Small intestine (tissue), 16 donors: ENCODE results near the gene RFXAP. TPM values are rescaled to one million over a fixed set of nuclear protein-coding genes. Genes with fewer than 3 reads are reported as not detected.

Source experiments
- DNase-seq, 2 donors: peaks; one replicate each; pipeline versions ENCODE4 v3.0.0 to v3.0.0-alpha.2; 2013
- FAIRE-seq: peaks from 2 replicates; lab custom pipeline; 2012; peaks lifted over from hg19 to GRCh38; lab: Jason Lieb, UNC
- H3K27ac ChIP-seq, 3 donors: one replicate each; pipeline ENCODE4 v1.5.1; 2013; ENCODE audit warnings: low read length in 2 of 3, mild to moderate bottlenecking in 2 of 3, control low read depth in 1 of 3, inconsistent platforms in 1 of 3, low read depth in 1 of 3, moderate library complexity in 1 of 3
- H3K27me3 ChIP-seq, 3 donors: one replicate each; pipeline ENCODE4 v1.6.1; 2013; ENCODE audit warnings: low read length in 3 of 3, inconsistent platforms in 1 of 3; ENCODE audit not compliant: control insufficient read depth in 3 of 3, insufficient read depth in 3 of 3
- H3K36me3 ChIP-seq, 3 donors: one replicate each; pipeline ENCODE4 v1.6.1; 2013; ENCODE audit warnings: low read length in 3 of 3, inconsistent platforms in 1 of 3, low read depth in 1 of 3, mild to moderate bottlenecking in 1 of 3, moderate library complexity in 1 of 3; ENCODE audit not compliant: control insufficient read depth in 3 of 3, insufficient read depth in 2 of 3
- H3K4me1 ChIP-seq, 3 donors: one replicate each; pipeline ENCODE4 v1.6.1; 2013; ENCODE audit warnings: low read length in 2 of 3, inconsistent platforms in 1 of 3, low read depth in 1 of 3, mild to moderate bottlenecking in 1 of 3, moderate library complexity in 1 of 3; ENCODE audit not compliant: control insufficient read depth in 3 of 3, insufficient read depth in 2 of 3
- H3K4me3 ChIP-seq, 3 donors: one replicate each; pipeline ENCODE4 v1.5.1; 2013; ENCODE audit warnings: low read length in 3 of 3, control low read depth in 1 of 3, inconsistent platforms in 1 of 3, low read depth in 1 of 3, mild to moderate bottlenecking in 1 of 3, moderate library complexity in 1 of 3
- H3K9me3 ChIP-seq, 2 donors: one replicate each; pipeline ENCODE4 v1.6.1; 2013; ENCODE audit warnings: low read depth in 1 of 2, low read length in 1 of 2; ENCODE audit not compliant: control insufficient read depth in 2 of 2, insufficient read depth in 1 of 2
- WGBS, 3 donors: extraction: QIAGEN DNeasy Blood & Tissue Kit; methylation state at CpG; one replicate each; pipeline ENCODE4 v1.1.7; 2013; 5-methylcytosine and 5-hydroxymethylcytosine counted together
- long read RNA-seq, 10 donors: transcript quantifications; one replicate each; lab custom pipeline, GENCODE V29; 2026
- polyA plus RNA-seq, 4 donors: library from polyadenylated mRNA; stranded (reverse) in 3 of 4; unstranded in 1 of 4; fragments of 200-250 nt in 3 of 4; fragments of 120-200 nt in 1 of 4; gene quantifications; one replicate each; pipeline versions ENCODE4 v1.2.1 to v1.2.3, GENCODE V29; 2013
- donor health status: healthy with polysubstance abuse.
- donor health status: control.
- donor health status: control.
- donor health status: Bipolar disorder and iron deficiency.
- donor health status: healthy.

Gene RFXAP, protein sequence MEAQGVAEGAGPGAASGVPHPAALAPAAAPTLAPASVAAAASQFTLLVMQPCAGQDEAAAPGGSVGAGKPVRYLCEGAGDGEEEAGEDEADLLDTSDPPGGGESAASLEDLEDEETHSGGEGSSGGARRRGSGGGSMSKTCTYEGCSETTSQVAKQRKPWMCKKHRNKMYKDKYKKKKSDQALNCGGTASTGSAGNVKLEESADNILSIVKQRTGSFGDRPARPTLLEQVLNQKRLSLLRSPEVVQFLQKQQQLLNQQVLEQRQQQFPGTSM
- polyA plus RNA-seq, result 1 to 10 TPM in 3 of 4 donors, under 1 TPM in 1; 0.81 to 6.2 (median 3.0) TPM
- long read RNA-seq, donor 1, result 0 reads
- long read RNA-seq, donor 2, partial matches to known transcripts, result 27 of 46 reads
- long read RNA-seq, donor 2, other reads (novel, unspliced or antisense), result 16 of 46 reads
- long read RNA-seq, donor 3, partial matches to known transcripts, result 0 of 1 reads
- long read RNA-seq, donor 3, other reads (novel, unspliced or antisense), result 0 of 1 reads
- long read RNA-seq, donor 4, result 0 reads
- long read RNA-seq, donor 5, partial matches to known transcripts, result 24 of 39 reads
- long read RNA-seq, donor 5, other reads (novel, unspliced or antisense), result 15 of 39 reads
- long read RNA-seq, donor 6, partial matches to known transcripts, result 52 of 81 reads
- long read RNA-seq, donor 6, other reads (novel, unspliced or antisense), result 26 of 81 reads
- long read RNA-seq, donor 7, result 0 reads
- long read RNA-seq, donor 8, result 0 reads
- long read RNA-seq, donor 9, partial matches to known transcripts, result 0 of 1 reads
- long read RNA-seq, donor 9, other reads (novel, unspliced or antisense), result 0 of 1 reads
- long read RNA-seq, donor 10, partial matches to known transcripts, result 104 of 105 reads
- long read RNA-seq, donor 10, other reads (novel, unspliced or antisense), result 0 of 105 reads

DNA sequence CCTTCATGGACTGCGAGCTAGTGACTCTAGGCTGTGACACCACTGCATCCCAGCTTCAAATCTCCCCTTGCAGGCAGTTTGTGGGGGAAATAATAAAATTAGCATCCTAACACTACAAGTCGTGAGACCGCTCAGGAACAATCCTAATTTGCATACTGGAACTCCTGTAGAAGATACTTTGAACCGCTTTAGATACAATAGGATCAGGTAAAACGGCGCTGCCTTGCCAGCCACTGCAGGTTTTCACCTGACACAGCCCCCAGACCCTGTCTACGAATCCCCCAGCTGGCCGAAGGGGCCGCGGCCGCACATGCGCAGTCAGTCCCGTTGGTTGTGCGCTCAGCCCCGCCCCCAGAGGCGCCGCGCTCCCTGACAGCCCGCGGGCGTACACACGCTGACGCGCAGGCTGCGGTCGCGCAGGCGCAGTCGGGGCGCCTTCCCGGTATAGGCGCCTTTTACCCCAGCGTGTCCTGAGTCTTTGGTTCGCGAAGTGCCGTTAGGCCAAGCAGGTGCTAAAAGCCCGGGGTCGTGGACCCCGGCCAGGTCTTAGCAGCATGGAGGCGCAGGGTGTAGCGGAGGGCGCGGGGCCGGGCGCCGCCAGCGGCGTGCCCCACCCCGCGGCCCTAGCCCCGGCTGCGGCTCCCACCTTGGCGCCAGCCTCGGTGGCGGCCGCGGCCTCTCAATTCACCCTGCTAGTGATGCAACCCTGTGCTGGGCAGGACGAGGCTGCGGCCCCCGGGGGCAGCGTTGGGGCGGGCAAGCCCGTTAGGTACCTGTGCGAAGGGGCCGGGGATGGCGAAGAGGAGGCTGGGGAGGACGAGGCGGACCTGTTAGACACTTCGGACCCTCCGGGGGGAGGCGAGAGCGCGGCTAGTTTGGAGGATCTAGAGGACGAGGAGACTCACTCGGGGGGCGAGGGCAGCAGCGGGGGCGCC lies at the start of gene RFXAP:
TSS of gene RFXAP (plus strand) at position 419 of the 935 bp plus-strand sequence. CDS start at position 555, 136 bp downstream.
- FAIRE-seq (no peak), DNase-seq (peak; percentile 86 to 95)
- WGBS, 3 donors, result 1% methylated on average over 67 to 78 of the region's 78 CpGs
- Histone ChIP-seq H3K36me3 (no peaks in the 10 kb centered on the region), H3K4me1 (peaks cover 0 to 6% (median 5%) of the 10 kb centered on the region in 3 donors), H3K4me3 (peak within 1 kb of the TSS; percentile 77 to 96 (median 89)), H3K9me3 (peaks cover 0 to 4% of the 10 kb centered on the region in 2 donors), H3K27ac (peak within 1 kb of the TSS; percentile 36 to 67 (median 47)), H3K27me3 (no peaks in the 10 kb centered on the region)

DNA sequence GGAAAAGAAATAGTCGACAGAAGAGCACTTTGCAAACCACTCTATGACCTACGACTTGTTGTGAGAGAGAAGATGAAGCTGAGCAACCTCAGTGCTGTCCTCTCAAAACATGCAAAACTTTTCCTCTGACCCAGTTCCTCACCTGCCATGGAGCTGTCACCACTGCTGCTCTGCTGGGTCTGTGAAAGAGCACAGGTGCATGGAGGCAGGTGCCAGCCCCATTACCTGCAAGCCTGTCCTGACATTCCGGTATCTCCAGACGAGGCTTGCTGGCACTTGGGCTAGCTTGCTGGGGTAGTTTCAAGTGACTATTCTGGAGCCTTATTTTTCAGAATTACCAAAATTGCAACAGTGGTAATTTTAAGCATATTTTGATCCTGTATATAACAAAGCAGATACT lies 49.5 kb upstream of the RFXAP start:
- WGBS, 3 donors, result 66 to 82% (median 68%) methylated on average over 4 of the region's 4 CpGs
- Histone ChIP-seq H3K36me3 (no peaks in the 10 kb centered on the region), H3K27ac (no peak overlapping the region), H3K9me3 (peaks cover 0 to 5% of the 10 kb centered on the region in 2 donors), H3K4me1 (no peaks in the 10 kb centered on the region), H3K4me3 (no peak overlapping the region), H3K27me3 (peaks cover 0 to 2% (median 0%) of the 10 kb centered on the region in 3 donors)
- FAIRE-seq (no peak), DNase-seq (no peak)

DNA sequence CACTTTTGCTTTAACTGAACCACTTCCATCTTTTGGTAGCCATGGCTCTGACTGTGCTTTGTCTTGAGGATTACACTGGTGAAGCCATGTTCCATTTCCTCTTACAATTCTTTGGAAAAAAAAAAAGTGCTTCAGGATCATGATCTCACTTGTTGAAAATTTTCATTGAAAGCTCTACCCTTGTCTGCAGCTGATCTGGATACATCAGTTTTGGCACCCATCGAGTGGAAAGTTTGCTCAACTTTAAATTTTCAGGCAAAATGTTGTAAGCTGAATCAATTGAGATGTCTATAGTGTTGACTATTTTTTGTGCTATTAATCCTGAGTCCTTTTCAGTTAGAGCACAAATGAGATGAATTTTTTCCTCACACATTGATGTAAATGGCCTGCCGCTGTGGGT lies 48.3 kb upstream of the RFXAP start:
- H3K27me3 ChIP-seq, result peaks cover 0 to 2% (median 0%) of the 10 kb centered on the region in 3 donors
- 78 to 84% (median 83%) methylated on average over 2 of the region's 2 CpGs for WGBS, 3 donors
- H3K4me1 ChIP-seq, result no peaks in the 10 kb centered on the region
- peaks cover 0 to 5% of the 10 kb centered on the region in 2 donors for H3K9me3 ChIP-seq
- no peak overlapping the region for H3K27ac ChIP-seq
- H3K36me3 ChIP-seq, result no peaks in the 10 kb centered on the region
- DNase-seq (no peak), FAIRE-seq (no peak)
- H3K4me3 ChIP-seq, result no peak overlapping the region

DNA sequence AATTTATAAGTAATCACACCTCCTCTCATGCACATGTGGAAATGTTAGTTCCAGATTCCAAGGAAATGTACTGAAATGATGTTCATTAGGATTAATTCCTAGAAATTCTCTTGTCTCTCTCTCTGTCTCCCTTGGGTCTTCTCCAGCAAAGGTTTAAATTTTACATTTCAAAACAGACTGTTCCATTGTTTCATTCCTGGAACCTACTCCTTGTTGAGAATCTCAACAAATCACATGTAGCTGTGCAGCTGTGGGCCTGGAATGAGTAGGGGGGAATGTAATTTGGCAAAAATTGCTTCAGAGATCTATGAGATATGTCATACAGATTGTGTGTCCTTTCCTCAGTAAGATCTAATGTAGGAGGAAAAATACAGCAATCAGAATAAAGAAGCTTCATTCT lies 46.2 kb upstream of the RFXAP start:
- Histone ChIP-seq H3K4me3 (no peak overlapping the region), H3K27me3 (no peaks in the 10 kb centered on the region), H3K36me3 (no peaks in the 10 kb centered on the region), H3K9me3 (no peaks in the 10 kb centered on the region), H3K27ac (no peak overlapping the region), H3K4me1 (no peaks in the 10 kb centered on the region)
- DNase-seq (no peak), FAIRE-seq (no peak)

DNA sequence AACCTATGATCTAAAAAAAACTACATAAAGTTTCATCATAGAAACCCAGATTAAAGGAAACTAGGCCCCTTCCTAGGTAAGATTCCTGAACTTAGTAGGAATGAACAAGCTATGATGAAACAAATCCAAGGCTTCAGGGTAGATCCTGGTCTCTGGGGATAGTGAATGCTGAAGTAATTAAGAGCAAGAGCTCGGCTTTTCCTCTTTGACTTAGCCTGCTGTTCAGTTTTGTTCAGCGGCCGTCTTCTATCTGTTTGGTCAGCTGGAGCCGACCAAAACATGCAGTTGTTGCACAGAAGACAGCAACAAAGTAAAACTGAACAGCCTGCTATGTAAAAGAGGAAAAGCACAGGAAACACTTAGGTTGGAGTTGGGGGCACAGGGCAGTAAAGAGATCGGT lies 44.1 kb upstream of the RFXAP start:
- WGBS, 3 donors, result 59 to 82% (median 78%) methylated on average over 5 of the region's 5 CpGs
- no peak for FAIRE-seq
- no peak for DNase-seq

DNA sequence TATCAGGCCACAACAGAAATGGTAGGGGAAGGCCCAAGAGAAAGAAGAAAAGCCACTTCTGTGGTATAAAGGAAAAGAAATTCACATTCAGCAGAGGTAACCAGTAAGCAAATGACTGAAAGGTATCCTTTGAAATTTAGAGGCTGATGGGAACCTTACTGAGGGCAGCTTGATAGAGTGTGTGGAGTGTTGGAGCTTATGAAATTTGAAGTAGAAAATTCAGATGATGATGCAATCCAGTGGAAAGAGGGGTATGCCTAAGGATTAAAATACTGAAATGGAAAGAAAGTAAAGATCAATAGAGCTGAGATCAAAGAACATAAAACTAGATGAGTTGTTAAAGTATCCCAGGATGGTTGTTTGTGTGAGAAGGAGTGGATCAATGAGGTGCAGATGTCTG lies 42.8 kb upstream of the RFXAP start:
- Histone ChIP-seq H3K4me3 (no peak overlapping the region), H3K36me3 (no peaks in the 10 kb centered on the region), H3K9me3 (no peaks in the 10 kb centered on the region), H3K4me1 (no peaks in the 10 kb centered on the region), H3K27ac (no peak overlapping the region), H3K27me3 (peaks cover 0 to 2% (median 0%) of the 10 kb centered on the region in 3 donors)
- DNase-seq (no peak), FAIRE-seq (no peak)

More for the DNA sequence above, 44.1 kb upstream of the RFXAP start:
- H3K27me3 ChIP-seq, result peaks cover 0 to 2% (median 0%) of the 10 kb centered on the region in 3 donors
- H3K4me3 ChIP-seq, result no peak overlapping the region
- no peak overlapping the region for H3K27ac ChIP-seq
- H3K36me3 ChIP-seq, result no peaks in the 10 kb centered on the region
- H3K4me1 ChIP-seq, result no peaks in the 10 kb centered on the region
- H3K9me3 ChIP-seq, result no peaks in the 10 kb centered on the region

DNA sequence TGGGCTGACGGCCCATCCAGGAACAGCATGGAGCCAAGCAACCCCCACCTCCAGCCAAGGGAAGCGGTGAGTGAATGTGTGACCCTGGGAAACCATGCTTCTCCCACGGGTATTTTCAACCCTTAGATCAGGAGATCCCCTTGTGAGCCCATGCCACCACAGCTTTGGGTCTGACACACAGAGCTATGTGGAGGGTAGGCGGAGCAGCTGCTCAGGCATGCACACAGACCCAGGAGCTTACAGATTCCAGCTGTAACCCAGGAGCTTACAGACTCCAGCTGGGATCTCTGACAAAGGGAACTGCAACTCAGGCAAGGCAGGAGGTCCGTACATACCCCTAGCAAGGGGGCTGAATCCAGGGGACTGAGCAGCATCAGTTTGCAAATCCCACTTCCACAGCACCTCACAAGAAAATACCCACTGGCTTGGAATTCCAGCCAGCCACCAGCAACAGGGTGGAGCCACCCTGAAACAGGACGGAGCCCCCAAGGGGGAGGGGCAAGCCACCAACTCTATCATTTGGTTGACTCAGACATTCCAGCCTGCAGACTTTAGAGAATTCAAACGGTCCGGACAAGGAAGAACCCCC lies 40.8 kb upstream of the RFXAP start:
- Histone ChIP-seq H3K27me3 (peaks cover 0 to 2% (median 0%) of the 10 kb centered on the region in 3 donors), H3K9me3 (no peaks in the 10 kb centered on the region), H3K36me3 (no peaks in the 10 kb centered on the region), H3K4me1 (no peaks in the 10 kb centered on the region), H3K27ac (peak overlapping the region in 1 of 3 donors; percentile 31), H3K4me3 (no peak overlapping the region)
- peak in 1 of 2 donors; percentile 9 for DNase-seq
- 39 to 45% (median 42%) methylated on average over 8 of the region's 8 CpGs for WGBS, 3 donors
- FAIRE-seq, result no peak
